ENCODE measurements around the gene EEF2.
A peak's percentile ranks its signal among the peaks of the same experiment; 100 is the strongest.

The EEF2 gene
- 1,798 to 4,432 (median 3,326) reads per million in 9 experiments for total RNA-seq

DNA sequence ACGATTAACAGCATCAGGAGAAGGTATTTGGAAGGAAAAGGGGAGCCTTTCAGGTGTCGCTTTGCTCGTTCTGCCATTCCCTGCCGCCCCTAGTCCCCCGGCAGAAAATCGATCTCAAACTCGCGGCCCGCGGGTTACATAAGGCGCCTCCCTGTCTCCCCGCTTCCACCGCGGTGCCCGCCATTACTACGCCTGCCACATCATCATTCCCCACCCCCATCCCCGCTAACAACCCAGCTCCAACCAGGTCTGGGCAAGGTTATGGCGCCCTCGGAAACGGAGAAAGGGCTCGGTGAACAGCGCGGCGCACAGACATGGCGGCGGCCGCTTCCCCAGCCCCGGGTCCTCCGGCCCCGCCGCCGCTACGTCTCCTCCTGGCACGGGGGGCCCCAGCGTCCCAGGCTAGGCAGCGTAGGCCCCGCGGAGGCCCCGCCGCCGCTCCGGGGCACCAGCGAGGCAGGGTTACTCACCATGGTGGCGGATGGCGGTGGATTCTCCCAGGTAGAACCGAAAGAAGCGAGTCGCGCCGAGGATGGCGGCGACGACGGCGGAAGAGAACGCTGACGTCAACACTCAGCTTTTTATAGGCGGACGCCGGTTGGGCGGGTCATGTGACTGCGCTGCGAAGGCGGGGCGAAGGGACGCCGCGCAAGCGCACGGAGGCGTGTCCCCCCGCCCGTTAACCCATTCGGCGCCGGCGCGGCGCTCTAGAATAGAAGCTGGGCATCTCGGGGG, at the start of gene EEF2:
Gene EEF2, minus strand, starts transcription at position 556 of the 735 bp plus-strand sequence. Its CDS starts 83 bp downstream, at position 473.
- Mint-ChIP-seq H3K27me3 (no peaks in the 10 kb centered on the region), H3K27ac (peak within 1 kb of the TSS; percentile 96 to 97), H3K4me3 (peak within 1 kb of the TSS; percentile 94 to 96), H3K4me1 (ENCODE audit: low read depth in 2 of 2) (peaks cover 34 to 47% of the 10 kb centered on the region in 2 donors), H3K36me3 (ENCODE audit: insufficient read depth) (peaks cover 82% of the 10 kb centered on the region), H3K9me3 (no peaks in the 10 kb centered on the region)
- ATAC-seq (replicated peaks) (peak; percentile 61), DNase-seq (peak; percentile 89 to 91 (median 90))

GRCh38 chr19:4034048-4035017, 49.1 kb upstream of the EEF2 start:
- Mint-ChIP-seq H3K4me1 (ENCODE audit: low read depth in 2 of 2) (no peaks in the 10 kb centered on the region), H3K27ac (no peak overlapping the region), H3K4me3 (no peak overlapping the region), H3K36me3 (ENCODE audit: insufficient read depth) (peaks cover 48% of the 10 kb centered on the region), H3K9me3 (no peaks in the 10 kb centered on the region), H3K27me3 (no peaks in the 10 kb centered on the region)
- no peak for DNase-seq
- no peak for ATAC-seq (replicated peaks)

DNA sequence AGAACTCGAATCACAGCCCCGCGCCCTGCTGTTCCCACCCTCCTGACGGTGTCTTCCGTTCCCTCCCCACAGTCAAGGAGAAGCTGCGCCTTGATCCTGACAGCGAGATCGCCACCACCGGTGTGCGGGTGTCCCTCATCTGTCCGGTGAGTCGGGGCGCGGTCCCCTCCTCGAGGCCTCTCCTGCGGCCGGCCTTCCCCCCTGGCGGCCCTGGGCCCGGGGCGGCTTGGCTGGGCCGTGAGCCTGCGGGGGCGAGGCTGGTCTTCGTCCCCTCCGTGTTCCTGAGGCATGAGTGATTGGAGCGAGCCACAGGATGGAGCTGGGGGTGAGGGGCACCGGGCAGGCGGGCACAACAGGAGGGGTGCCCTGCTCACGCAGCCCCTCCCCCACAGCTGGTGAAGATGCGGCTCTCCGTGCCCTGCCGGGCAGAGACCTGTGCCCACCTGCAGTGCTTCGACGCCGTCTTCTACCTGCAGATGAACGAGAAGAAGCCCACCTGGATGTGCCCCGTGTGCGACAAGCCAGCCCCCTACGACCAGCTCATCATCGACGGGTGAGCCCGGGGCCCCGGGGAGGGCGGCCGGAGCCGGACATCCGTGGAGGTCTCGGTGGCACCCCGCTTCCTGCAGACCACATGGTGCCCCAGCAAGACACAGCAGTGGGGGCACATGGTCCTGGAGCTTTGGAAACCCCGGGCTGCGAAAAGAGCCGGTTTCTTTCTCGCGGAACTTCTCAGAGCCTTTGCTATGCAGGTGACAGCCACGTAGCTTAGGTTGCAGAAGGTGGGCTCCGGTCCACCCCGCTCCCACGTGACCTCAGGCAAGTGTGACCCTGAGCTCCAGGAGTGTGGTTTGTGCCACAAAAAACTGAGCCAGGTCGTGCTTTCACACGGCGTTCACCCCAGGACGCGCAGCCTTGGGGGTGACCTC, 48.0 kb upstream of the EEF2 start:
- no peaks in the 10 kb centered on the region for H3K9me3 Mint-ChIP-seq
- peaks cover 41% of the 10 kb centered on the region for H3K36me3 Mint-ChIP-seq (ENCODE audit: insufficient read depth)
- no peaks in the 10 kb centered on the region for H3K4me1 Mint-ChIP-seq (ENCODE audit: low read depth in 2 of 2)
- no peaks in the 10 kb centered on the region for H3K27me3 Mint-ChIP-seq
- H3K4me3 Mint-ChIP-seq = no peak overlapping the region
- ATAC-seq (replicated peaks) = no peak
- H3K27ac Mint-ChIP-seq = no peak overlapping the region
- no peak for DNase-seq

GRCh38 chr19:4032436-4032835, 47.2 kb upstream of the EEF2 start:
- DNase-seq = no peak
- Mint-ChIP-seq H3K9me3 (no peaks in the 10 kb centered on the region), H3K4me3 (no peak overlapping the region), H3K4me1 (ENCODE audit: low read depth in 2 of 2) (no peaks in the 10 kb centered on the region), H3K27me3 (no peaks in the 10 kb centered on the region), H3K27ac (no peak overlapping the region), H3K36me3 (ENCODE audit: insufficient read depth) (peaks cover 38% of the 10 kb centered on the region)
- ATAC-seq (replicated peaks) = no peak

- no peak overlapping the region for H3K4me3 Mint-ChIP-seq
- H3K27ac Mint-ChIP-seq = peak overlapping the region; percentile 30 to 88
- no peak for DNase-seq
- no peaks in the 10 kb centered on the region for H3K4me1 Mint-ChIP-seq (ENCODE audit: low read depth in 2 of 2)
- no peak for ATAC-seq (replicated peaks)
- H3K36me3 Mint-ChIP-seq (ENCODE audit: insufficient read depth) = peaks cover 46% of the 10 kb centered on the region
- no peaks in the 10 kb centered on the region for H3K9me3 Mint-ChIP-seq
- no peaks in the 10 kb centered on the region for H3K27me3 Mint-ChIP-seq
Observed at GRCh38 chr19:4031420-4031819, 46.2 kb upstream of the EEF2 start.

DNA sequence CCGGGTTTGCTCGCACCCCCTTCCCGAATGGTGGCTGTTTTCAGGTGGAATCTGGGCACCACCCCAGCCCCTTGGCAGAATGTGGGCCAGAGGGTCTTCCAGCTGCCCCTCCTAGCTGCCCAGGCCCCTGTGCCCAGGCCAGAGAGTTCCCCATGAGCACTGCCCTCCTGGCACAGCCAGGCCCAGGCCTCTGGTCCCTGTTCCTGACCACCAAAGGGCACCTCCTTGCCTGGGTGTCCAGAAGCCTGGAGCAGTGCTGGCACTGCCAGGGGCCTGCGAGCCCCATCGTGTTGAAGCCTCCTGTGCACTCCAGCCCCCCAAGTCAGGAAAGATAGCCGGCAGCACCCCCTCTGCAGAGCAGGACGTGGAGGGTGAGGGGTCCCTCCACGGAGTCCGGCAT, 45.7 kb upstream of the EEF2 start:
- H3K4me3 Mint-ChIP-seq = no peak overlapping the region
- peaks cover 50% of the 10 kb centered on the region for H3K36me3 Mint-ChIP-seq (ENCODE audit: insufficient read depth)
- no peaks in the 10 kb centered on the region for H3K27me3 Mint-ChIP-seq
- ATAC-seq (replicated peaks) = no peak
- H3K9me3 Mint-ChIP-seq = no peaks in the 10 kb centered on the region
- DNase-seq = no peak
- peak overlapping the region in 1 of 2 donors; percentile 88 for H3K27ac Mint-ChIP-seq
- H3K4me1 Mint-ChIP-seq (ENCODE audit: low read depth in 2 of 2) = no peaks in the 10 kb centered on the region

DNA sequence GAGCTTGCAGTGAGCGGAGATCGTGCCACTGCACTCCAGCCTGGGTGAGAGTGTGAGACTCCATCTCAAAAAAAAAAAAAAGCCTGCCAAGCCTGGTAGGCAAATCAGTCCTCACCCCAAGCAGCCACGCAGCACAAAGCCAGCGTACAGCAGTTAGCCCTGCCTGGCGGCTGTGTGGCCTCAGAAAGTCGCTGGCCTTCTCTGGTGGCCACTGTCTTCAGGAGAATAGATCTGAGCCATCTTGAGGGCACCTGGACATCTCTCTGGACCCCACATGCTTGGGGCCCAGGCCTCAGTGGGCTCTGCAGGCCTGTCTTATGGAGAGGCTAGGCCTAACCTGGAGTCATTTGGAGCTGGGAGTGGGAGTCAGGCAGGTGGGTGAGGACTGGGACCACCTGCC, 45.3 kb upstream of the EEF2 start:
- no peak overlapping the region for H3K4me3 Mint-ChIP-seq
- H3K9me3 Mint-ChIP-seq = no peaks in the 10 kb centered on the region
- no peak overlapping the region for H3K27ac Mint-ChIP-seq
- peaks cover 53% of the 10 kb centered on the region for H3K36me3 Mint-ChIP-seq (ENCODE audit: insufficient read depth)
- ATAC-seq (replicated peaks) (no peak), DNase-seq (no peak)
- no peaks in the 10 kb centered on the region for H3K27me3 Mint-ChIP-seq
- H3K4me1 Mint-ChIP-seq (ENCODE audit: low read depth in 2 of 2) = no peaks in the 10 kb centered on the region

DNA sequence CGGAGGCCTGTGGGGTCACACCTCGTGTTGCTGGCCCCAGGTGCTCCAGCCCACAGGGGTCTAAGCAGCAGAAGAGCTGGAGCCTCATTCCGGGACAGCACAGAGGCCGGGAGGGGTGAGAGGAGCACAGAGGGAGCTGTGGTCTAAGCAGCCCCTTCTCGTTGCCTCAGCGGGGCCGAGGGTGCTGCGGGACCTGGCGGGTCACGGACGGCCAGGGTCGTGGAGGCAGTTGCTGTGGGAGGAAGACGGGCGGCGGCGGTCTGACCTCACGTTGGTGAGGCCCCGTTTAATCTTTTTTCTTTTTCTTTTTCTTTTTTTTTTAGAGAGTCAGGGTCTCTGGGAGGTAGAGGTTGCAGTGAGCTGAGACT, 44.0 kb upstream of the EEF2 start:
- Mint-ChIP-seq H3K4me3 (peak overlapping the region in 1 of 2 donors; percentile 41), H3K36me3 (ENCODE audit: insufficient read depth) (peaks cover 58% of the 10 kb centered on the region), H3K27ac (peak overlapping the region; percentile 13 to 70), H3K4me1 (ENCODE audit: low read depth in 2 of 2) (no peaks in the 10 kb centered on the region), H3K27me3 (no peaks in the 10 kb centered on the region), H3K9me3 (no peaks in the 10 kb centered on the region)
- DNase-seq (no peak), ATAC-seq (replicated peaks) (no peak)

DNA sequence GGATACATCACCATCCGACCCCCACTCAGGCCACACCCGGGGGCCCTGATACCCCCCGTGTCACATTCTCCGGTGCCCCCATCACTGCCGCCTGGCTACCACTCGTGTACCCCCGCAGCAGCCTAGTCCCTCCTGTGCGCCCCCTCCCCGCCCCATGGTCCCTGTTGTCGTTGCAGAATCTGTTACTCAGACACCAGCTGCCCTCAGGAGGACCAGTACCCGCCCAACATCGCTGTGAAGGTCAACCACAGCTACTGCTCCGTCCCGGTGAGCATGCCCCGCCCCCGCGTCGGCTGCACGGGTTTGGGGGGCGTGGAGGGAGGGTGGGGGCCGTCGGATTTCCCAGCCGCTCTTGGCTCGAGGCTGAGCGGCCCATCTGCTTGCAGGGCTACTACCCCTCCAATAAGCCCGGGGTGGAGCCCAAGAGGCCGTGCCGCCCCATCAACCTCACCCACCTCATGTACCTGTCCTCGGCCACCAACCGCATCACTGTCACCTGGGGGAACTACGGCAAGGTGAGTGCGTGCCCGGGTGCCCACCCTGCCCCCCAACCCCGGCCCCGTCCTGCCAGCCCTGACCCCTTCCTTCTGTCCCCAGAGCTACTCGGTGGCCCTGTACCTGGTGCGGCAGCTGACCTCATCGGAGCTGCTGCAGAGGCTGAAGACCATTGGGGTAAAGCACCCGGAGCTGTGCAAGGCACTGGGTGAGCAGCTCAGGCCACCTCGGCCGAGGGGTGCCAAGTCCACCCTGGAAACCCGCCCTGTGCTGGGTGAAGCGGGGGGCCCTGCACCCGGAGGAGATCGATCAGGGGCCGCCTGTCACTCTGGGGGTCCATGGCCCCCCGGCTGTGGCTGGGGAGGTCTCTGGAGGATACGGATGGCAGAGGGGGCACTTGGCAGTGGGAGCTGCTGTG, 43.3 kb upstream of the EEF2 start:
- Mint-ChIP-seq H3K36me3 (ENCODE audit: insufficient read depth) (peaks cover 55% of the 10 kb centered on the region), H3K4me1 (ENCODE audit: low read depth in 2 of 2) (no peaks in the 10 kb centered on the region), H3K9me3 (no peaks in the 10 kb centered on the region), H3K4me3 (peak overlapping the region in 1 of 2 donors; percentile 41), H3K27ac (peak overlapping the region in 1 of 2 donors; percentile 70), H3K27me3 (no peaks in the 10 kb centered on the region)
- DNase-seq (no peak), ATAC-seq (replicated peaks) (no peak)

DNA sequence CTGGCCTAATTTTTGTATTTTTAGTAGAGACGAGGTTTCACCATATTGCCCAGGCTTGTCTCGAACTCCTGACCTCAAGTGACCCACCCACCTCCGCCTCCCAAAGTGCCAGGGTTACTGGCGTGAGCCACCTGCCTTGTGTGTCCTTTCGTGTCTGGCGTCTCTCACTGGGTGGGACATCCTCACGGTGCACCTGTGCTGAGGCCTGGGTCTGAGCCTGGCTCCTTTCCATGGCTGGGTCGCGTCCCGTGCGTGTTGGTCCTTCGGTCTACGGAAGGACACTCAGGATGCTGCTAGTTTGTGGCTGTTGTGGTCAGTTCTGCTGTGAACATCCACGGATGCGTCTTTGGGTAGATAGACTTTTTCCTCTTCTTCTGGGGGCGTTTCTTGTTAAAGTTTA, 41.9 kb upstream of the EEF2 start:
- no peak for ATAC-seq (replicated peaks)
- no peak for DNase-seq
- no peak overlapping the region for H3K4me3 Mint-ChIP-seq
- no peaks in the 10 kb centered on the region for H3K27me3 Mint-ChIP-seq
- peaks cover 58% of the 10 kb centered on the region for H3K36me3 Mint-ChIP-seq (ENCODE audit: insufficient read depth)
- peak overlapping the region in 1 of 2 donors; percentile 31 for H3K27ac Mint-ChIP-seq
- no peaks in the 10 kb centered on the region for H3K9me3 Mint-ChIP-seq
- H3K4me1 Mint-ChIP-seq (ENCODE audit: low read depth in 2 of 2) = no peaks in the 10 kb centered on the region

DNA sequence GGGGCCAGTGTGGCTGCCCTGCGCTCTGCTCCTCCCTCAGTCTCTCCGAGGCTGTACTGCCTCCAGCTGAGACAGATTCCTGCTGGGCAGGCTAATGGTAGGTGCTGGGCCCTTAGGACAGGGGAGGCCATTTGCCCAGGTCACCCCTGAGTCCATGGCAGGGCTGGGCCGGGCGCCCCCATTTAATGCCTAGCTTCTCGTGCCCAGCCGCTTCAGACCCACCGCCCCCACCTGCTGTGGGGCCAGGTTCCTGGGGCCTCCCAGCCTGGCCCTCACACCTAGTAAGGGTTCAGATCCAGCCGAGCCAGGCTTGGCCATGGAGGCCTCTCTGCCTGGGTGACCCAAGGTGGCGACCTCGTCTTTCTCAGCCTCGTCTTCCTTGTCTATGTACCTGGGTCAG, 40.1 kb upstream of the EEF2 start:
- peaks cover 0 to 4% of the 10 kb centered on the region in 2 donors for H3K4me1 Mint-ChIP-seq (ENCODE audit: low read depth in 2 of 2)
- peaks cover 42% of the 10 kb centered on the region for H3K36me3 Mint-ChIP-seq (ENCODE audit: insufficient read depth)
- H3K4me3 Mint-ChIP-seq = no peak overlapping the region
- H3K9me3 Mint-ChIP-seq = no peaks in the 10 kb centered on the region
- no peaks in the 10 kb centered on the region for H3K27me3 Mint-ChIP-seq
- no peak overlapping the region for H3K27ac Mint-ChIP-seq
- DNase-seq (no peak), ATAC-seq (replicated peaks) (no peak)

DNA sequence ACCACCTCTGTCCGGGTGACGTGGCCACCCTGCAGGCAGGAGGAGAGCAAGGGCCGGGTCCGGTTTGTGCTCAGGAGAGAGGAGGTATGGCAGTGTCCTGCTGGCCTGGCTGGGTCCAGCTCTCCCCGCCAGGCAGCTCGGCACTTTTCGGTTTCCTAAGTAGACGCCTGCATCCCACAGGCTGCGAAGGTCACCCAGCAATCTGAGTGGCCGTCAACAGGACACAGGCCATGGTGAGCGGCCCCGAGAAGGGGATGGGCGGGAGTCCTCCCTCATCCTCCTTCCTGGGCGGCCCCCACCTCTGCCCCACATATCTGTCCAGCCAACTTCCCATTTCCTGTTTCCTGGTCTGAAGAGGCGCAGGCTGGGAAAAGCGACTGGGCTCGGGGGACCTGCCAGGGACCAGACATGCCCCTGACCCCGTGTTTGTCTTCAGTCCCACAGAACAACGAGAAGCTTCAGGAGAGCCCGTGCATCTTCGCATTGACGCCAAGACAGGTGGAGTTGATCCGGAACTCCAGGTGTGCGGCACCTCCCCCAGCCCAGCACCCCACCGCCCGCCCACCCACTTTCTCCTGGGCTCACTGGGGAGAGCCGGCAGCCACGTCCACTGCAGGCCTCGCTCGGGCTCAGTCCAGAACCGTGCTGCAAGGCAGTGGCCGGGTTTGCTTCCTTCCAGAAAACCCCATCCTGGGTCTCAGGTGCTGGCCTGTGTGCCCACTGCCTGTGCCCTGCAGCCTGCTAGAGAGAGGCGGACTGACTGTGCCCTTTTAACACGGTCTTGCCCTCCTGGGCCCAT, 38.5 kb upstream of the EEF2 start:
- Mint-ChIP-seq H3K4me1 (ENCODE audit: low read depth in 2 of 2) (peaks cover 0 to 4% of the 10 kb centered on the region in 2 donors), H3K9me3 (no peaks in the 10 kb centered on the region), H3K4me3 (no peak overlapping the region), H3K27me3 (no peaks in the 10 kb centered on the region), H3K27ac (no peak overlapping the region), H3K36me3 (ENCODE audit: insufficient read depth) (peaks cover 31% of the 10 kb centered on the region)
- ATAC-seq (replicated peaks) (no peak), DNase-seq (no peak)

All from effector memory CD8-positive, alpha-beta T cell (primary cell).